ENCODE results near the gene IL16.

The IL16 gene

GRCh38 chr15:81259760-81260298 lies 63.1 kb downstream of the IL16 start:
- TF ChIP-seq TAF1 (IDR thresholded peaks at IDR 0.05; ENCODE audit: low read depth) (no peak), EP300 (IDR thresholded peaks at IDR 0.05; ENCODE audit: borderline replicate concordance) (no peak), ZBTB7A (IDR thresholded peaks at IDR 0.05; ENCODE audit: low read depth) (no peak), FOXM1 (IDR thresholded peaks at IDR 0.05; ENCODE audit: borderline replicate concordance, low read depth) (no peak), CREB1 (IDR thresholded peaks at IDR 0.05; ENCODE audit: low read depth) (no peak), TCF12 (IDR thresholded peaks at IDR 0.05; ENCODE audit: low read depth) (no peak), TEAD4 (IDR thresholded peaks at IDR 0.05) (no peak), RAD21 (IDR thresholded peaks at IDR 0.05; ENCODE audit: low read depth) (no peak), REST (IDR thresholded peaks at IDR 0.05; ENCODE audit: low read depth) (no peak), YY1 (IDR thresholded peaks at IDR 0.05; ENCODE audit: low read depth) (no peak), CEBPB (IDR thresholded peaks at IDR 0.05) (no peak), MAX (IDR thresholded peaks at IDR 0.05) (no peak), EGR1 (IDR thresholded peaks at IDR 0.05) (no peak), USF1 (IDR thresholded peaks at IDR 0.05) (no peak), NFIC (IDR thresholded peaks at IDR 0.05) (no peak)

GRCh38 chr15:81261172-81261811 lies 64.6 kb downstream of the IL16 start:
- TF ChIP-seq FOXM1 (IDR thresholded peaks at IDR 0.05; ENCODE audit: borderline replicate concordance, low read depth) (no peak), CEBPB (IDR thresholded peaks at IDR 0.05) (no peak), NFIC (IDR thresholded peaks at IDR 0.05) (no peak), YY1 (IDR thresholded peaks at IDR 0.05; ENCODE audit: low read depth) (no peak), TCF12 (IDR thresholded peaks at IDR 0.05; ENCODE audit: low read depth) (no peak), TAF1 (IDR thresholded peaks at IDR 0.05; ENCODE audit: low read depth) (no peak)

- TF ChIP-seq MAX (IDR thresholded peaks at IDR 0.05) (no peak), TAF1 (IDR thresholded peaks at IDR 0.05; ENCODE audit: low read depth) (no peak), FOXM1 (IDR thresholded peaks at IDR 0.05; ENCODE audit: borderline replicate concordance, low read depth) (no peak), CEBPB (IDR thresholded peaks at IDR 0.05) (no peak), USF1 (IDR thresholded peaks at IDR 0.05) (no peak), YY1 (IDR thresholded peaks at IDR 0.05; ENCODE audit: low read depth) (no peak), RAD21 (IDR thresholded peaks at IDR 0.05; ENCODE audit: low read depth) (no peak)
Observed at GRCh38 chr15:81263477-81263876, 66.8 kb downstream of the IL16 start.

GRCh38 chr15:81264072-81264857 lies 67.6 kb downstream of the IL16 start:
- TF ChIP-seq CEBPB (IDR thresholded peaks at IDR 0.05) = no peak
- TF ChIP-seq RAD21 (IDR thresholded peaks at IDR 0.05; ENCODE audit: low read depth) = no peak
- no peak for TF ChIP-seq TAF1 (IDR thresholded peaks at IDR 0.05; ENCODE audit: low read depth)
- TF ChIP-seq TEAD4 (IDR thresholded peaks at IDR 0.05) = no peak
- TF ChIP-seq EGR1 (IDR thresholded peaks at IDR 0.05) = no peak
- TF ChIP-seq USF1 (IDR thresholded peaks at IDR 0.05) = no peak
- TF ChIP-seq MAX (IDR thresholded peaks at IDR 0.05) = no peak
- no peak for TF ChIP-seq TCF12 (IDR thresholded peaks at IDR 0.05; ENCODE audit: low read depth)
- TF ChIP-seq CREB1 (IDR thresholded peaks at IDR 0.05; ENCODE audit: low read depth) = no peak
- no peak for TF ChIP-seq YY1 (IDR thresholded peaks at IDR 0.05; ENCODE audit: low read depth)
- no peak for TF ChIP-seq ZBTB7A (IDR thresholded peaks at IDR 0.05; ENCODE audit: low read depth)
- no peak for TF ChIP-seq EP300 (IDR thresholded peaks at IDR 0.05; ENCODE audit: borderline replicate concordance)
- TF ChIP-seq FOXM1 (IDR thresholded peaks at IDR 0.05; ENCODE audit: borderline replicate concordance, low read depth) = no peak
- no peak for TF ChIP-seq REST (IDR thresholded peaks at IDR 0.05; ENCODE audit: low read depth)
- TF ChIP-seq NFIC (IDR thresholded peaks at IDR 0.05) = no peak
